ENCODE results near the gene CPD. TPM values are rescaled to one million over a fixed set of nuclear protein-coding genes. Genes with fewer than 3 reads are reported as not detected.
"Not testable (repeated sequence)": the region's sequence is repeated elsewhere in the genome, so short reads cannot be mapped to it uniquely, and the experiment has no call there.

The CPD gene
- polyA plus RNA-seq, 4 donors = 51.1 to 109 (median 85.7) TPM

DNA sequence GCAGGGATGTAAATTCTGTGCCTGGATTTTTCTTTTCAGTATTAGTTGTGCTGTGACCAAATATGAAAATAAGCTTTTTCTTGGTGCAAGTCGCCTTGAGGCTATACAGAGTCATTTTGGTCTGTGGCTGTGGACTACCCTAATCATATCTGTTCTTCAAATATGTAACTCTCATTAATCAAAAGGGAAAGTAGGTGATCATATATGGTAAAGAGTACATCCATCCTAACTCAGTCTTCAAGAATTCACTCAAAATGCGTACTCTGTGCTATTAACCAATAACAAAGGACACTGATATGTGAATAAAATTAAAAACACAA lies 2.6 kb downstream of the CPD start:
- no peak for DNase-seq (ENCODE audit: low read depth in 4 of 4, low spot score in 3 of 4)

DNA sequence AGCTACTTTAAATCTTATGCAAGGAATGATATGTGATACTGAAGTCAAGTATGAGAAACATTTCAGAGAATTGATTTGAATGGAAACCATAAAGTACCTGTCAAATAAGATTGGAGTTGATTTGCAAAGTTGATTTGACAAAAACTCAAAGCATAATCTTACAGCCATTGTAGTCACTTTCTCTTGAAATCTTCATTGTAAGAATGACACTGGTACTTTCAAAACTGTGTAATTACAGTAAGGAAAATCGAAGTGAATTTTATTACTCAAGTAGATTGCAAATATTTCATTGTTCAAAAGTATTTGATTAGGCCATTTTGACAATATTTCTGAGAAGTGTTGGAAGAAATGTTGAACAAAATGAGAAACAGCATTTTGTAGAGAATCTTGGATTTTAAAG lies 3.6 kb downstream of the CPD start:
- no peak for DNase-seq (ENCODE audit: low read depth in 4 of 4, low spot score in 3 of 4)

DNA sequence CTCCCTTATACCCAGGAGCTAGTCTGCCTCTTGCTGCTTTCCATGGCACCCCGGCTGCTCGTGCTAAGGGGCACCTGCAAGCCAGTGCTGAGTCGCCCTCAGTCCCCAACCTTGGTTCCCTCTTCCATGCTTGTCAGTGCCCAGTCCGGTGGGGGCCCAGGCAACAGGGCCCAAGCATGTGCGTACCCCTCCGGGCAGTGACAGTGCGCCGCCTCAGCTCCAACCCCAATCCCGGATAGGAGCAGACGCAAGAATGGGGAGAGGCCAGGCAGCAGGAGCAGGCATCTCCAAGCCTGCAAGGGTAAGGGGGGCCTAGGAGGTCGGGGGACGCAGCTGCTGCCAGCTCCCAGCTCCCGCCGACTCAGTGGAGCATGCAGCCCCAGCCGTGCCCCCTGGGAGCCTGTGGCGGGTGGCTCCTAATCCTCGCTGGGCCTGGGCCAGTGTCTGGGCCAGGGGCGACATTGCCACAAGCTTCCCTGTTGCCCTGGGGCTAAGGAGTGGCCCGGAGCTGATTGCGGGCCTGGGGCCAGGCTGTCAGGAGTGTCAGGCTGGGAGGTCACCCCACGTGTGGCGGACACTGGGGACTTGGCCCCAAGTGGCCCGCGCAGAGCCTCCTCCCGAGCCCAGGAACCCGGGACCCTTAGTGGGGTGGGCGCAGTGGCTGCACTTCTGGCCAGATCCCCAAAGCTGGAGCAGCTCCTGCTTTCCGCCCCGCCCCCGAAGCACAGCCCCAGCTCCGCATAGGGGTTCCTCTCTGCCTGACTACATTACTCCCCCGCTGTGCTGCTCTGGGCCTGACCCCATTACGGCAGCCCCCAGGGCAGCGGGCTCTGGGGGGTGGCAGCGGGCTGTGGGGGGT lies 9.8 kb downstream of the CPD start:
- DNase-seq (ENCODE audit: low read depth in 4 of 4, low spot score in 3 of 4) = no peak

DNA sequence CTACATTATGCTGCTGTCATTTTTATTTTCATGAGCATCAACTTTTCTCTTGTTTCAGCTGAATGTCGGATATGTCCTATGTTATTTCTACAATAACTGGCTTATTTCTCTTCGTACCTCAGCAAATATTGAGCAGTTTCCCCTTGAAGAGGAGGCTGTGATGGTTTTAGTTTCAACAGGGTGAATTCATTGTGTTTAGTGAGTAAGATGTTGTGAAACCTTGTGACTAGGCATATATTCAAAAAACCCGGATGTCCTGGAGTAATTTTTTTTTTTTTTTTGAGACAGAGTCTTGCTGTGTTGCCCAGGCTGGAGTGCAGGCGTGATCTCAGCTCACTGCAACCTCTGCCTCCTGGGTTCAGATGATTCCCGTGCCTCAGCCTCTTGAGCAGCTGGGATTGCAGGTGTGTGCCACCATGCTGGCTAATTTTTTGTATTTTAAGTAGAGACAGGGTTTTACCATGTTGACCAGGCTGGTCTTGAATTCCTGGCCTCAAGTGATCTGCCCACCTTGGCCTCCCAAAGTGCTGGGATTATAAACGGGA lies 11.1 kb downstream of the CPD start:
- no peak for DNase-seq (ENCODE audit: low read depth in 4 of 4, low spot score in 3 of 4)

DNA sequence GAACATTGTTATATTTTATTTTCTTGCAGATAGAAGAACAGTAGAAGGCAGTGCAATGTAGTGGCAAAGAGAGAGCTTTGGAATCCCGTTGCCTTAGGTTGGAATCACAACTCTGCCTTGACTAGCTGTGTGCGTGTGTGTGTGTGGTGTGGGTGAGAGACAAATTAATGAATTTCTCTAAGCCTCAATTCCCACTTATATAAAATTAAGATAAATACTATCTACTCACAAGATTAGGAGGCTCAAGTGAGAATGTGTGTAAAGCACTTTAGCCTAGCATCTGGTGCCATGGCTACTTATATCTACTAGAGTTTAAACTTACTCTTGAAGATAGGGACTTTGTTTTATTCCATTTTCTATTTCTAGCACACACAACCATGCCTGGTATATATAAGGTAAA lies 12.8 kb downstream of the CPD start:
- DNase-seq (ENCODE audit: low read depth in 4 of 4, low spot score in 3 of 4) = no peak

DNA sequence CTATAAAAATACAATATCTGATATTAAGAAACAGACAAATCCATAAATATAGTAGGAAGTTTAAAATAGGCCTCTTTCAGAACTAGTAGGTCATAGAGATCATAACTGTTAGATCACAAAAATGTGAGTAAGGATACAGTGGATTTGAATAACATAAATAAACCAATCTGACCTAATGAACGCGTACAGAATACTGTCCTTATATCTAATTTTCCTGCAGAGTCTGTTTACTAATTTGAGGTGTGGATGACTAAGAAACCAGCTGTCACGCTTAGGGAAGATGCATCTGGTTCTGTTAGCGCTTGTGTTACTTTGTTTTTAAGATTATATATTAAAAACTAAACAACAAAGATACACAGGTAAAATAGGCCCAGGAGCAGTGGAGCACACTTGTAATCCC lies 14.8 kb downstream of the CPD start:
- DNase-seq (ENCODE audit: low read depth in 4 of 4, low spot score in 3 of 4) = no peak

DNA sequence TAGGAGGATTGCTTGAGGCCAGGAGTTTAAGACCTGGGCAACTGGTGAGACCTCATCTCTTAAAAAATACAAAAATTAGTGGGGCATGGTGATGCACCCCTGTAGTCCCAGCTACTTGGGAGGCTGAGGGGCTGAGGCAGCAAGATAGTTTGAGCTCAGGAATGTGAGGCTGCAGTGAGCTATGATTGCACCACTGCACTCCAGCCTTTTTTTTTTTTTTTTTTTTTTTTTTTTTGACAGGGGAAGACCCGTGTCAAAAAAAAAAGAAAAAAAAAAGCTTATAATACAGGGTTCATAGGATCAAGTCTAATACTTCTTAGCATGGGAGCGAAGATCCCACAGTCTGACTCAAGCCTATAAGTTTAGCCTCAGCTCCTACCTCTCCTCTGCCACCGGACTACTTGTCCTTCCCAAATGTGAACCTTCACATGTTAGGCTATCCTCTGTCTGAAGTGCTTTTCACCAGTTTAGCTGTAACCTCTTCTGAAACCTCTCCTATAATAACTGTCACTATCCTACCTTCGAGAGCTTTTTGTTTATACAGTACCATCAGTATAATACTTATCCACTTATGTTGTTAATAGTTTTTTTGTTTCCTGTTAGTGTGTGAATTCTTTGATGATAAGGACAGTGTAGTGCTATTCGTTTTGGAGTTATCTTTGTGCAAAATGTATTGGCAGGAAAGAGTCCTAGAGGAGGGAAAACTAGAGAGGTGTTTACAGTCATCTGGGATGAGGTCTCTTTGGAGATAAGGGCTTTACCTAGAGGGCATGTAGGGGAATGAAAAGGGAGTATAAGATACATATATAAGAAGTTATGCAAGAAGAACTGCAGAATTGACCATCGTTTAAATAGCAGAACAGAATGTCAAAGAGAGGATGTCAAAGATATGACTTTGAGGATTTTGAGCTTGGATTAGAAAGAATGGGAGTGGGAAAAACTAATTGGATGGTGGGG lies 15.5 kb downstream of the CPD start:
- no peak for DNase-seq (ENCODE audit: low read depth in 4 of 4, low spot score in 3 of 4)

DNA sequence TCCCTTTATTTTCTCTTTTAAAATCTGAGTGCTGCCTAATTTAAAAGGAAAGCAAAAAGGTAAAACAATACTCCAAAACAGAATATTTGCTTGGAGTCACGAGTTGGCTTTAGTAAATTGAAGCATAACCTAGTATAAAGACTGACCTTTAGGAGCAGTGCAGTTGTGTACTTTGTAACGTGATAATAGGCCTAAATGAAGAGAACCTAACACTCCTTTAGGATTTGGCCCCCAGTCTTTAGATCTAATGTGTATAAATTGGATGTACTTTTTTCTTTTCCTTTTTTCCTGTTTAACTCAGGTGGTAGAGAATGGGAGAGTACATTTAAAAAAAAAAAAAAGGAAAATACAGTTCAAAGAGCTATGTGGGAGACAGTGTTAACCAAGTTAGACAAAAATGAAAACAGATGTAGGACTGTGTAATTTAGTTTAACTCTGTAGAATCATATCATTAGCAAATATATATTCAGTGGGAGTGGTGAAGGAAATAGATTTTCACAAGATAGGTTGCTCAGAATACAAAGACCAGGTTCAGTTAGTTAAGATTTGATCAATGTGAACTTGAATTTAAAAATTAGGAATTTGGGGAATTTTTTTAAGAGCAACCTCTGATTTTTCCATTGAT lies 16.8 kb downstream of the CPD start:
- no peak for DNase-seq (ENCODE audit: low read depth in 4 of 4, low spot score in 3 of 4)

DNA sequence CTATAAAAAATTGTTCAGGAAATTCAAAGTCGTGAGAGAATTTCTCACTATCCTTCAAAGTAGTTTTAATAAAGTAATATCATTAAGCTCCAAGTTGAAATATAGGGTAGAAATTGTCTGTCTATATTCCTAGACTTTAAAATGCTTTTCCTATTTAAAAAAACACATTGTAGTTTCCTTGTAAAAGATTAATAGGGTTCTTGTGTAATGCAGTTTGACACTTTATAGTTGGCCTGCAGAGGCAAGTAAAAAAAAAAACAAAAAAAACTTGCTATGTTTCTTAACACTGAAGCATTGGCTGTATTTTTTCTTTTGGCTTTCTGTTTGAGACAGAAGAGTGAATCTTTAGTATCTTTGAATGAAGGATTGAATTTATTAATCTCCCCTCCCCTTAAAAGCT lies 17.4 kb downstream of the CPD start:
- DNase-seq (ENCODE audit: low read depth in 4 of 4, low spot score in 3 of 4) = no peak

DNA sequence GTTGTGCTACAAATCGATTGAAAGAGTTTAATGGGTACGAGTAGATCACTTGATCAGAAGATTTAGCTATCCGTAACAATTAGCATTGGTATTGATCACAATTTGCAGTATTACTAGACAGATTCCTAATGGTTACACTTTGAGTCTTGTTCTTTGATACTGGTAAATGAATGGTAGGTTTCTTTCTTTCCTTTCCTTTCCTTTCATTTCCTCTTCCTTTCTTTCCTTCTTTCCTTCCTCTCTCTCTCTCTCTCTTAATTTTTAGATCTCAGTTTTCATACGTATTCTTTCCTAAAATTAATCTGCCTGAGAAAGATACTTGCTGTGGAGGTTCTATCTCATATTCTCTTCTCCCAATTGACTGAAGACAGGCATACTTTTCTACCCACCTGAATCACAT lies 17.9 kb downstream of the CPD start:
- no peak for DNase-seq (ENCODE audit: low read depth in 4 of 4, low spot score in 3 of 4)

DNA sequence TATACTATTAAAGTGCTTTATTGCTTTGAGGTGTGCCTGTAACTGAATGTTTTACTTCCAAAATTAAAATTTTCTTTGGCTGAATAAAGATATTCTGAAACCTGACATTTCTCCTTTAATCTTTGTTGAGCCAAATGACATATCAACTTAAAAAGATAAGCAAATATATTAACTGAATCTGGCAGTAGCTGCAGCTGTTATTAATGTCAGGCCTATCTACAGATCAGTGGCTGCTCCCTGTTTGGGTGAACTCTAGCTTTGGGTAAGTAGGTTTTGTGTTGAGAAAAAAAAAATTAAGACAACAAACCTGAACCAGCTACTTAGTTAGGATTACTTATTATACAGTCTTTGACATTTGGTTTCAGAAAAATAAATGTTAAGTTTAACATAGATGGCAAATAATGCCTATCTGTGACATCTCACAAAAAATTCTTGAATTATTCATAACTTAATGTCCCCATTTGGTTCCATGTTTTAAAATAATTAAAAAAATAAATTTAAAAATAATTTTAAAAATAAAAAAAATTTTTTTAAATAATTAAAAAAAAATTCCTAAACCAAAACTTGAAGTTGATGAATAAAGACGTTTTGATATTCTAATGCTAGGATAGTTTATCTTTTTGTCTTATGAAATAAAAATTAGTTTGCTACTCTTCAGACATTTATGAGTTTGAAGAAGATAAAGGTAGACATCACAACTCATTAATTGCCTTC lies 19.8 kb downstream of the CPD start:
- no peak for DNase-seq (ENCODE audit: low read depth in 4 of 4, low spot score in 3 of 4)

DNA sequence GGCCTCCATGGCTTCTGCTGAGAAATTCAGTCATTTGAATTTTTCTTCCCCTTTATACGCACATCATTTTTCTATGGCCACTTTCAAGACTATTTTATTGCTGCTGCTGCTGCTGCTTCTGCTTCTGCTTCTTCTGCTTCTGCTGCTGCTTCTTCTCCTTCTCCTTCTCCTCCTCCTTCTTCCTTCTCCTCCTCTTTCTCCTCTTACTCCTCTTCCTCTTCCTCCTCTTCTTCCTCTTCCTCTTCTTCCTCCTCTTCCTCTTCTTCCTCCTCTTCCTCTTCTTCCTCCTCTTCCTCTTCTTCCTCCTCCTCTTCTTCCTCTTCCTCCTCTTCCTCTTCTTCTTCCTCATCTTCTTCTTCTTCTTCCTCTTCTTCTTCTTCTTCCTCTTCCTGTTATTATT lies 22.4 kb downstream of the CPD start:
- DNase-seq (ENCODE audit: low read depth in 4 of 4, low spot score in 3 of 4) = no peak

DNA sequence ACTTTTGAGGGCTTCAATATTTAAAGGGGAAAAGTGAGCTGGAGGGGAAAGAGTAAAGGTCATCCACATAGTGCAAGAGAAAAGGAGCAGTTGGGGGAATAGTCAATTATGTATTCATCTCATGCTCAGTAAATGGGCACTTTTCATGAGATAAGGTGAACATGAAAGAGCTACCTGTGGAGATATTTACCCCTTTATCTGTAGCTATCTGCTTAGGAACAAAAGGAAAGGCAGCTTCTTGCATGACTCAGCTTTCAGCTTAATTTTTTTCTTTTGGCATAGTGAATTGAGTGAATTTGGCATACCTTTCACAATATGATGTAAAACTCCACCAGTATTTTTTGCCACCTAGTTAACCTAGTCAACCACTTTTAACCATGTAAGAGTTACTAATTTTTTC lies 26.4 kb downstream of the CPD start:
- DNase-seq (ENCODE audit: low read depth in 4 of 4, low spot score in 3 of 4) = no peak

DNA sequence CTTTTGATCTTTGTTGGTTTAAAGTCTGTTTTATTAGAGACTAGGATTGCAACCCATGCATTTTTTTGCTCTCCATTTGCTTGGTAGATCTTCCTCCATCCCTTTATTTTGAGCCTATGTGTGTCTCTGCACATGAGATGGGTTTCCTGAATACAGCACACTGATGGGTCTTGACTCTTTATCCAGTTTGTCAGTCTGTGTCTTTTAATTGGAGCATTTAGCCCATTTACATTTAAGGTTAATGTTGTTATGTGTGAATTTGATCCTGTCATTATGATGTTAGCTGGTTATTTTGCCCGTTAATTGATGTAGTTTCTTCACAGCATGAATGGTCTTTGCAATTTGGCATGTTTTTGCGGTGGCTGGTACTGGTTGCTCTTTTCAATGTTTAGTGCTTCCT lies 31.9 kb downstream of the CPD start:
- not testable (repeated sequence) for DNase-seq (ENCODE audit: low read depth in 4 of 4, low spot score in 3 of 4)

DNA sequence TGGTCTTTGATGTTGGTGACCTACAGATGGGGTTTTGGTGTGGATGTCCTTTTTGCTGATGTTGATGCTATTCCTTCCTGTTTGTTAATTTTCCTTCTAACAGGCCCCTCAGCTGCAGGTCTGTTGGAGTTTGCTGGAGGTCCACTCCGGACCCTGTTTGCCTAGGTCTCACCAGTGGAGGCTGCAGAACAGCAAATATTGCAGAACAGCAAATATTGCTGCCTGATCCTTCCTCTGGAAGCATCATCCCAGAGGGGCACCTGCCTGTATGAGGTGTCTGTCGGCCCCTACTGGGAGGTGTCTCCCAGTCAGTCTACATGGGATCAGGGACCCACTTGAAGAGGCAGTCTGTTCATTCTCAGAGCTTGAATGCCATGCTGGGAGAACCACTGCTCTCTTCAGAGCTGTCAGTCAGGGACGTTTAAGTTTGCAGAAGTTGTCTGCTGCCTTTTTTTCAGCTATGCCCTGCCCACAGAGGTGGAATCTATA lies 33.3 kb downstream of the CPD start:
- not testable (repeated sequence) for DNase-seq (ENCODE audit: low read depth in 4 of 4, low spot score in 3 of 4)

DNA sequence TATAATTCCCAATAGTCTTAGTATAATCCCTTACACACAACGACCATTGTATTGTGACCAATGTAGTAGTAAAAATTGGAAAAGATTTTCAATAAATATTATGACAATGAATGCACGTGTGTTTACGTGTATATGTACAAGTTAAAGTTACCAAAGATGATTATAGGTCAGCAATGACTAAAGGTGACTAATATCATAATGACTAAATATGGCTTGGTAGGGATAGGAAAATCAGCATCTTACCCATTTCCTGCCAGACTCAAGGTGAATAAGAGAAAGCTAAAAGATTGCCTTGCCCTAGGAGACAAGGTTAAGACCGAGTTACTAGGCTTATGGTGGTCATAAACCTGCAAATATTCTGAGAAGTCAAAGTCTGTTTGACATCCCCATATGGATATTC lies 34.4 kb downstream of the CPD start:
- no peak for DNase-seq (ENCODE audit: low read depth in 4 of 4, low spot score in 3 of 4)

DNA sequence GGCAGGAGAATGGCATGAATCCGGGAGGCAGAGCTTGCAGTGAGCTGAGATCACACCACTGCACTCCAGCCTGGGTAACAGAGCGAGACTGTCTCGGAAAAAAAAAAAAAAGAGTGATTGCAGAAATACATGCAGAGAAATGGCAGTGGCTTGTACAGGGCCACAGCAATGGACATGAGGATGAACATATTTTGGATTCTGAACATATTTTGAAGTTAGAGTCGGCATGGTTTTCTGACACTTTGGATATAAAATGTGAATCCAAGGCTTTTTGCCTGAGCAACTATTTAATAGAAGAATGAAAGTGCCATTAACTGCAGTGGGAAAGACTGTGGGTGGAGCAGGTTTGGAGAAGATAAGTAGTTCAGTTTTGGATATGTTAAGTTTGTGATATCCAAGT lies 35.8 kb downstream of the CPD start:
- no peak for DNase-seq (ENCODE audit: low read depth in 4 of 4, low spot score in 3 of 4)

DNA sequence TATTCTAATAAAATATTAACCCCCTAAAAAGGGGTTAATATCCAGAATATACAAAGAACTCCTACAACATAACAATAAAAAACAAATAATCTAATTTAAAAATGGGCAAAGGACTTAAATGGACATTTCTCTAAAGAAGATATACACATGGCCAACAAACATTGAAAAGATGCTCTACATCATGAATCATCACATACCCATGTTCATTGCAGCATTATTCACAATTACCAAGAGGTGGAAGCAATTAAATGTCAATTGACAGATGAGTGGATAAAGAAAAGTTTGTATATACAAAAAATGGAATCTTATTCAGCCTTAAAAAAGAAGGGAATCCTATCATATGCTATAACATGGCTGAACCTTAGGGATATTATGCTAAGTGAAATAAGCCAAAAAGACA lies 36.8 kb downstream of the CPD start:
- DNase-seq (ENCODE audit: low read depth in 4 of 4, low spot score in 3 of 4) = no peak

DNA sequence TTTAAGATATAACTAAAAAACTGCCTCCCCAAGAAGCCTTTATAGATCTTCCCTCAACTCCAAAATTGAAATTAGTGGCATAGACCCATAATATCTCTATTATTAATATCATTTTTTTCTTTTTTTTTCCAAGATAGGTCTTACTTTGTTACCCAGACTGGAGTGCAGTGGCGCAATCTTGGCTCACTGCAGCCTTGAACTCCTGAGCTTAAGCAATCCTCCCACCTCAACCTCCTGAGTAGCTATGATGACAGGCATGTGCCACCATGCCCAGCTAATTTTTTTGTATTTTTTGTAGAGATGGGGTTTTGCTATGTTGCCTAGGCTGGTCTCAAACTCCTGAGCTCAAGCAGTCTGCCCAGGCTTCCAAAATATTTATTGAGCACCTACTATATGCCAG lies 39.3 kb downstream of the CPD start:
- not testable (repeated sequence) for DNase-seq (ENCODE audit: low read depth in 4 of 4, low spot score in 3 of 4)

DNA sequence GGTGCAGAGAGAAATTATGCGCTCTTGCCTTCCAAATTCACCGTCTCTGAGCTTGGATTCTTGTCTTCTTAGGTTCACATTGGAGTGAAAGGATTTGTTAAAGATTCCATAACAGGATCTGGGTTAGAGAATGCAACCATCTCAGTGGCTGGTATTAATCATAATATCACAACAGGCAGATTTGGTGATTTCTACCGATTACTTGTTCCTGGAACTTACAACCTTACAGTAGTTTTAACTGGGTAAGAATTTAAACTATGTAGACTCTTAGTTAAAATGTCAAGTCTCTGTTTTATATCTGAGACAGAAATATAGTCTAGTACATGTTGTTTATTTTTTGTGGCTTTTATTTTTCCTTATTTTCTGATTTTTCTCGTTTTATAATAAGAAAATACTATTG lies 42.9 kb downstream of the CPD start:
- no peak for DNase-seq (ENCODE audit: low read depth in 4 of 4, low spot score in 3 of 4)

All from left renal pelvis (tissue), 4 donors.